Prostate gland (tissue), 2 donors: ENCODE measurements around the gene MLH1. TPM values are rescaled to one million over a fixed set of nuclear protein-coding genes. Genes with fewer than 3 reads are reported as not detected.

Experiments
- DNase-seq: peaks from one replicate; pipeline ENCODE4 v3.0.0-alpha.2; 2019; ENCODE audit warnings: low spot score
- H3K27ac ChIP-seq, 2 donors: fragments of 200-600 bp; sonication (generic); 2 replicates each; pipeline ENCODE4 v1.5.1; 2017 to 2019
- H3K27me3 ChIP-seq: fragments of 200-600 bp; sonication (generic); replicated peaks from 2 replicates; pipeline ENCODE4 v1.5.1; 2019; ENCODE audit not compliant: insufficient read depth
- H3K36me3 ChIP-seq, 2 donors: fragments of 200-600 bp; sonication (generic); 1 replicate in 1 of 2; 2 replicates in 1 of 2; pipeline versions ENCODE4 v1.5.1 to v1.8.1; 2017 to 2019
- H3K4me1 ChIP-seq: fragments of 200-600 bp; sonication (generic); replicated peaks from 2 replicates; pipeline ENCODE4 v1.5.1; 2019
- H3K4me3 ChIP-seq, 2 donors: fragments of 200-600 bp; sonication (generic); 2 replicates each; pipeline ENCODE4 v1.5.1; 2017 to 2019
- H3K9me3 ChIP-seq: fragments of 200-600 bp; sonication (generic); 2 replicates; pipeline ENCODE4 v1.5.1; 2017
- POLR2A ChIP-seq: fragments of 450-650 bp; IDR thresholded peaks from one replicate; pipeline ENCODE4 v1.6.1; 2016; ENCODE audit warnings: antibody characterized with exemption, mild to moderate bottlenecking
- POLR2AphosphoS5 ChIP-seq: sonication (generic); formaldehyde crosslinking; IDR thresholded peaks from one replicate; pipeline ENCODE4 v1.6.1; 2017; ENCODE audit warnings: antibody characterized with exemption
- WGBS: methylation state at CpG from one replicate; pipeline ENCODE4 v1.1.5; 2018; 5-methylcytosine and 5-hydroxymethylcytosine counted together
- intact Hi-C: fragments of 100-400 bp; cut with DNase I; formaldehyde crosslinking; loops from one replicate; pipeline ENCODE4 v1.14.2; 2022
- total RNA-seq, 2 donors: library from RNA; depleted of rRNA; stranded (reverse); fragments of >200 nt; gene quantifications; one replicate each; pipeline ENCODE4 v1.1.0, GENCODE V29; 2016
- TF ChIP-seq, protein P1 (sequence below), 4 experiments: fragments of 200-600 bp in 2 of 4; fragments of 450-650 bp in 2 of 4; sonication (generic) in 2 of 4; IDR thresholded peaks; 1 replicate in 3 of 4; 2 replicates in 1 of 4; pipeline ENCODE4 v1.5.1; 2016 to 2019; ENCODE audit warnings: antibody characterized with exemption in 4 of 4, mild to moderate bottlenecking in 2 of 4, moderate library complexity in 2 of 4

MLH1 gene
- total RNA-seq, 2 donors from 2014 or later = 49.5 to 50.3 TPM

DNA sequence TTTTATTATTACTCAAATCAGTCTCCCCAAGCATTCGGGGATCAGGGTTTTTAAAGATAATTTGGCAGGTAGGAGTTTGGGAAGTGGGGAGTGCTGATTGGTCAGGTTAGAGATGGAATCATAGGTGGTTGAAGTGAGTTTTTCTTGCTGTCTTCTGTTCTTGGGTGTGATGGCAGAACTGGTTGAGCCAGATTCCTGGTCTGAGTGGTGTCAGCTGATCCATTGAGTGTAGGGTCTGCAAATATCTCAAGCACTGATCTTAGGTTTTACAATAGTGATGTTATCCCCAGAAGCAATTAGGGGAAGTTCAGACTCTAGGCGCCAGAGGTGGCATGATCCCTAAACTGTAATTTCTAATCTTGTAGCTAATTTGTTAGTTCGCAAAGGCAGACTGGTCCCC is 27.9 kb upstream of the MLH1 start:
- Histone ChIP-seq H3K27me3 (no peaks in the 10 kb centered on the region), H3K9me3 (no peaks in the 10 kb centered on the region), H3K36me3 (no peaks in the 10 kb centered on the region), H3K4me1 (no peaks in the 10 kb centered on the region), H3K27ac (no peak overlapping the region), H3K4me3 (no peak overlapping the region)
- DNase-seq = peak; percentile 21
- WGBS = 49% methylated on average over 3 of the region's 3 CpGs
- TF ChIP-seq, protein P1, sequence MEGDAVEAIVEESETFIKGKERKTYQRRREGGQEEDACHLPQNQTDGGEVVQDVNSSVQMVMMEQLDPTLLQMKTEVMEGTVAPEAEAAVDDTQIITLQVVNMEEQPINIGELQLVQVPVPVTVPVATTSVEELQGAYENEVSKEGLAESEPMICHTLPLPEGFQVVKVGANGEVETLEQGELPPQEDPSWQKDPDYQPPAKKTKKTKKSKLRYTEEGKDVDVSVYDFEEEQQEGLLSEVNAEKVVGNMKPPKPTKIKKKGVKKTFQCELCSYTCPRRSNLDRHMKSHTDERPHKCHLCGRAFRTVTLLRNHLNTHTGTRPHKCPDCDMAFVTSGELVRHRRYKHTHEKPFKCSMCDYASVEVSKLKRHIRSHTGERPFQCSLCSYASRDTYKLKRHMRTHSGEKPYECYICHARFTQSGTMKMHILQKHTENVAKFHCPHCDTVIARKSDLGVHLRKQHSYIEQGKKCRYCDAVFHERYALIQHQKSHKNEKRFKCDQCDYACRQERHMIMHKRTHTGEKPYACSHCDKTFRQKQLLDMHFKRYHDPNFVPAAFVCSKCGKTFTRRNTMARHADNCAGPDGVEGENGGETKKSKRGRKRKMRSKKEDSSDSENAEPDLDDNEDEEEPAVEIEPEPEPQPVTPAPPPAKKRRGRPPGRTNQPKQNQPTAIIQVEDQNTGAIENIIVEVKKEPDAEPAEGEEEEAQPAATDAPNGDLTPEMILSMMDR (IDR thresholded peaks at IDR 0.05) = no peak
- TF ChIP-seq POLR2A = no peak
- intact Hi-C loops = no loop called here

GRCh38 chr3:36969085-36969484 is 24.2 kb upstream of the MLH1 start:
- WGBS = 64% methylated on average over 4 of the region's 4 CpGs
- H3K9me3 ChIP-seq = no peaks in the 10 kb centered on the region

DNA sequence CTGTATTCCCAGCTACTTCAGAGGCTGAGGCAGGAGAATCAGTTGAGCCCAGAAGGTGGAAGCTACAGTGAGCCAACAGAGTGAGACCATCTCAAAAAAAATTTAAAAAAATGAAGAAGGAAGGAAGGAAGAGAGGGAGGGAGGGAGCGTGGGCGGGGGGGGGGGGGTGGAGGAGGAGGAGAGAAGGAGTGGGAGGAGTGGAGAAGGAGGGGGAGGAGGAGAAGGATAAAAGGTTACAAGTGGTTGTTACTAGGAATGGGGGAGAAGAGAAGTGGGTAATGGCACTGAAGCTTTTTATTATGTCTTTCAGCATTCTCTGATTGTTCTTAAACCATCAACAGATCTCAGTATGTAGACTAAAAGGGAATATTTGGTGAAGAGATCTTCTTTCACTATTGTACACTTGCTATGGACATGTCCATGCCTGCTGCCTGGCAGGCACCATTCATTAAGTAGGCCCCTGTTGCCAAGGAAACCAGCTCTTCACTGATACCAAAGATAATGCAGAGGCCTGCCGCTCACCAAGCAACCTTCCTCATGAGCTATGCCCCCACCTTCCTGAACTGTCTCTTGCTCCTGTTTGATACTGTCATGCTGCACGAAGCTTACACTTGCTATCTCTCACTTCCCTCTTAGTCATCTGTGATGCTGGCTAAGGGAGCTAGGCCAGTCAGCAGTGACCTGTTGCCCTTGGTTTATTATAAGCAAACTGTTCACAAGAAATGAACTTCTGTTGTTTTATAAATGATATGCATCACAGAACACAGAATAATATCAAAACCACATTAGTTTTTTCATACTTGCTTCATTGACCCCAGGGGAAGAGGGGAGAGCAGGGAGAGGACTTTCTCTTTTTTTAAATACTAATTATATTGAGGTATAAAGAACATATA is 23.5 kb upstream of the MLH1 start:
- no peaks in the 10 kb centered on the region for H3K9me3 ChIP-seq
- no peak overlapping the region for H3K4me3 ChIP-seq
- DNase-seq = peak; percentile 63
- H3K27me3 ChIP-seq = no peaks in the 10 kb centered on the region
- intact Hi-C loops = no loop called here
- no peaks in the 10 kb centered on the region for H3K36me3 ChIP-seq
- 11% methylated on average over 4 of the region's 4 CpGs for WGBS
- TF ChIP-seq, protein P1 (IDR thresholded peaks at IDR 0.05) = no peak
- peak; percentile 29 for TF ChIP-seq POLR2AphosphoS5
- H3K27ac ChIP-seq = no peak overlapping the region
- no peaks in the 10 kb centered on the region for H3K4me1 ChIP-seq

More at GRCh38 chr3:36969085-36969484, 24.2 kb upstream of the MLH1 start:
- H3K27me3 ChIP-seq = no peaks in the 10 kb centered on the region
- no peaks in the 10 kb centered on the region for H3K36me3 ChIP-seq
- H3K4me1 ChIP-seq = no peaks in the 10 kb centered on the region
- no peak overlapping the region for H3K27ac ChIP-seq
- TF ChIP-seq, protein P1 (IDR thresholded peaks at IDR 0.05) = no peak
- TF ChIP-seq POLR2A (no peak), POLR2AphosphoS5 (no peak)
- intact Hi-C loops = no loop called here
- DNase-seq = no peak
- no peak overlapping the region for H3K4me3 ChIP-seq

DNA sequence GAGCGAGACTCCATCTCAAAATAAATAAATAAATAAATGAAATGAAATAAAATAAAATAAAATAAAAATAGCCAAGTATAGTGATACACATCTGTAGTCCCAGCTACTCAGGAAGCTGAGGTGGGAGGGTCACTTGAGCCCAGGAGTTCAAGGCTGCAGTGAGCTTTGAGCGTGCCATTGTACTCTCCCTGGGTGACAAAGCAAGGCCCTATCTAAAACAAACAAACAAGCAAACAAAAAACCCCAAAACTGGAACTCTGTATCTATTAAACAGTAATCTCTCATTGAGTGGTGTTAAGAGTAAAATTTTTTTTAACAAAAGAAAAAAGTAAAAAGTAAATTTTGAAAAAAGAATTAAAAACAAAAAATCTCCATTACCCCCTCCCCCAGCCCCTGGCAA is 21.2 kb upstream of the MLH1 start:
- no peaks in the 10 kb centered on the region for H3K9me3 ChIP-seq
- H3K27ac ChIP-seq = no peak overlapping the region
- H3K4me1 ChIP-seq = no peaks in the 10 kb centered on the region
- no peaks in the 10 kb centered on the region for H3K36me3 ChIP-seq
- no peak overlapping the region for H3K4me3 ChIP-seq
- no peak for DNase-seq
- 92% methylated on average over 2 of the region's 2 CpGs for WGBS
- TF ChIP-seq, protein P1 (IDR thresholded peaks at IDR 0.05) = no peak
- TF ChIP-seq POLR2A = no peak
- TF ChIP-seq POLR2AphosphoS5 = no peak
- H3K27me3 ChIP-seq = no peaks in the 10 kb centered on the region
- intact Hi-C loops = no loop called here

GRCh38 chr3:36973139-36973538 is 20.2 kb upstream of the MLH1 start:
- H3K27ac ChIP-seq = no peak overlapping the region
- H3K9me3 ChIP-seq = no peaks in the 10 kb centered on the region
- no peaks in the 10 kb centered on the region for H3K4me1 ChIP-seq
- TF ChIP-seq POLR2A (no peak), POLR2AphosphoS5 (no peak)
- 96% methylated on average over 1 of the region's 1 CpG for WGBS
- intact Hi-C loops = no loop called here
- H3K36me3 ChIP-seq = no peaks in the 10 kb centered on the region
- H3K27me3 ChIP-seq = no peaks in the 10 kb centered on the region
- no peak for DNase-seq
- H3K4me3 ChIP-seq = no peak overlapping the region
